Measurements from ENCODE around the gene VAMP2.

DNA sequence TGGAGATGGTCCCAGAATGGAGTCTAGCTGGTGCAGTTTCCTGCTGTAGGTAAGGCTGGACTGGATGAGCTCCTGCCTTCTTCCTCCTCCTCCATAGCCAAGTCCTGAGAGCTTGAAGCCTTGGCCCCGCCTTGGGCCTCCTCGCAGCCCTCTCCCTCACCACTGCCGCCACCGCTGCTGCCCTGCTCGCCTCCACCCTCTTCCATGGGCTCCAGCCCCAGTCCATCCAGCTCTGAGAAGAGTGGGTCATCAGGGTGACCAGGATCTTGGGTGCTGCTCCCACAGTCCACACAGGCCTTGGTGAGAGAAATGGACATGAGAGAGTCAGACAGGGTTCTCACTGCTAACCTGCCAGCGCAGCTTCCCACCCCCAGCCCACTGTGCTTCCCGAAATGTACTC is 21.7 kb downstream of the VAMP2 start:
- TF ChIP-seq POLR2A (IDR thresholded peaks at IDR 0.05): no peak
- TF ChIP-seq, protein P1, sequence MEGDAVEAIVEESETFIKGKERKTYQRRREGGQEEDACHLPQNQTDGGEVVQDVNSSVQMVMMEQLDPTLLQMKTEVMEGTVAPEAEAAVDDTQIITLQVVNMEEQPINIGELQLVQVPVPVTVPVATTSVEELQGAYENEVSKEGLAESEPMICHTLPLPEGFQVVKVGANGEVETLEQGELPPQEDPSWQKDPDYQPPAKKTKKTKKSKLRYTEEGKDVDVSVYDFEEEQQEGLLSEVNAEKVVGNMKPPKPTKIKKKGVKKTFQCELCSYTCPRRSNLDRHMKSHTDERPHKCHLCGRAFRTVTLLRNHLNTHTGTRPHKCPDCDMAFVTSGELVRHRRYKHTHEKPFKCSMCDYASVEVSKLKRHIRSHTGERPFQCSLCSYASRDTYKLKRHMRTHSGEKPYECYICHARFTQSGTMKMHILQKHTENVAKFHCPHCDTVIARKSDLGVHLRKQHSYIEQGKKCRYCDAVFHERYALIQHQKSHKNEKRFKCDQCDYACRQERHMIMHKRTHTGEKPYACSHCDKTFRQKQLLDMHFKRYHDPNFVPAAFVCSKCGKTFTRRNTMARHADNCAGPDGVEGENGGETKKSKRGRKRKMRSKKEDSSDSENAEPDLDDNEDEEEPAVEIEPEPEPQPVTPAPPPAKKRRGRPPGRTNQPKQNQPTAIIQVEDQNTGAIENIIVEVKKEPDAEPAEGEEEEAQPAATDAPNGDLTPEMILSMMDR (IDR thresholded peaks at IDR 0.05): no peak
